ENCODE data around the gene VARS2.
"Not testable (repeated sequence)": the region's sequence is repeated elsewhere in the genome, so short reads cannot be mapped to it uniquely, and the experiment has no call there.

VARS2 gene

DNA sequence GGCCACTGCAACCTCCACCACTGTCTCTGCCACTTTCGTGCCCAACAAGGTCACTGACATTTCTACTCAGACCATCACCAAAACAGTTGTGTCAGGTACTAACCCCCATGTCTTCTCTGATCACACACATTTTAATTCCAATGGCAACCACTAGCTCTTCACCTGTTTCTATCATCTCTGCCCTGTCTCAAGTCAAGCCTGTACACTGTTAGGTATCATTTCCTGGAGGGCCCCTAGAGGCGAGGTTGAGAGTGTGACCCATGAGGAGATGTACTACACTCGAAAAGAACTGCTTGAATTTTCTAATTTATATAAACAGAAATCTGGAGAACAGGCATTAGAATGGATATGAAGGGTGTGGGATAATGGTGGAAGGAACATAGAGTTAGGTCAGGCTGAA lies 52.1 kb downstream of the VARS2 start:
- no peaks in the 10 kb centered on the region for H3K36me3 ChIP-seq (ENCODE audit: insufficient read depth, low read length)
- H3K4me1 ChIP-seq (ENCODE audit: insufficient read depth, low read length), result peaks cover 5% of the 10 kb centered on the region; the same call in 1 of the 2 replicates
- no peaks in the 10 kb centered on the region for H3K9me3 ChIP-seq (ENCODE audit: control insufficient read depth, insufficient read depth, low read length)
- H3K9ac ChIP-seq (ENCODE audit: low read depth, low read length), result no peak overlapping the region

DNA sequence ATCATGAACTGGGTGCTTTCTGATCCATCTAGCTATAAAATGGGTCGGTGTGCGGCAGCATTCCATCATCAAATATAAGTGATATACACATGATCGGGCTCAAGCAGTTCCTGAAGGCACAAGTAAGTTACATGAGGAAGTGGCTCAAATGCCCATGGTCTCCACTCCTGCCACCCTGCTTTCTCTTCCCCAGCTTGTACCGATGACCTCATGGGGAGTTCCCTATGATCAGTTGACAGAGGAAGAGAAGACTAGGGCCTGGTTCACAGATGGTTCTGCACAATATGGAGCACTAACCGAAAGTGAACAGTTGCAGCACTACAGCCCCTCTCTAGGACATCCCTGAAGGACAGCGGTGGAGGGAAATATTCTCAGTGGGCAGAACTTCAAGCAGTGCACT lies 55.1 kb downstream of the VARS2 start:
- not testable (repeated sequence) for H3K9ac ChIP-seq (ENCODE audit: low read depth, low read length); H3K9me3 ChIP-seq (ENCODE audit: control insufficient read depth, insufficient read depth, low read length); H3K4me1 ChIP-seq (ENCODE audit: insufficient read depth, low read length)

DNA sequence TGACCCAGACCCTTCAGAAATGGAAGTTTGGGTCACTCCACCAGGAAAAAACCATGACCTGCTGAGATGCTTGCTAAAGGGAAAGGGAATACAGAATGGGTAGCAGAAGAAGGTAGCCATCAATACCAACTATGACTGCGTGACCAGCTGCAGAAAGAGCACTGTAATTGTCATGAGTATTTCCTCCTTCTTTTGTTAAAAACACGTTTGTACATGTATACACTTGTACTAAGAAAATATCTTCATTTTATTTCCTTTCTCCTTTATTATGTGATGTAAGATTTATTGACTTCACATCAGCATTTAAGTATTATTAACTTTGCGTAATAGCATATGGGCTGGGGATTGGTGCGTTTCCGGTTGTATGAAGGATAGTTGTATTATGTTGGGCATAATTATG lies 56.9 kb downstream of the VARS2 start:
- Histone ChIP-seq H3K4me1 (ENCODE audit: insufficient read depth, low read length) (peaks cover 8% of the 10 kb centered on the region; the same call in 1 of the 2 replicates), H3K9ac (ENCODE audit: low read depth, low read length) (no peak overlapping the region), H3K36me3 (ENCODE audit: insufficient read depth, low read length) (no peaks in the 10 kb centered on the region; the same call in 1 of the 2 replicates), H3K9me3 (ENCODE audit: control insufficient read depth, insufficient read depth, low read length) (no peaks in the 10 kb centered on the region)

More for the DNA sequence above, 55.1 kb downstream of the VARS2 start:
- H3K36me3 ChIP-seq (ENCODE audit: insufficient read depth, low read length), result not testable (repeated sequence)

DNA sequence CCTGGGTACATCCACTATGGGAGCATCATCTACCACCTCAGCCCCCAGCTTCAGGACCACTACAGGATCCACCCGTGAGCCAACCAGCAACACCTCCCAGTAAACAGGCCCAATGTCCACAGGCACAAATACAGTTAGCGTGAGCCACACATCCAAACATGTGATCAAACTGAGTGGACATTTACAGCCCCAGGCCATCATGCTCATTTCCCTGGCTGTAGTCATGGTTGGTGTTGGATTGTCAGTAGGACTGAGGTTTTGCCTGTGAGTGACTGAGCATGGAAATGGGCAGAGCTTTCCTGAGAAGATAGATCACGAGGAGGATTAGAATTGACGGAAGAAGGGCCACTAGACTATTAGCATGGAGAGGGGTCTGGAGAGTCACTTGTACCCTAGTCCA lies 58.8 kb downstream of the VARS2 start:
- Histone ChIP-seq H3K9ac (ENCODE audit: low read depth, low read length) (no peak overlapping the region), H3K9me3 (ENCODE audit: control insufficient read depth, insufficient read depth, low read length) (no peaks in the 10 kb centered on the region), H3K36me3 (ENCODE audit: insufficient read depth, low read length) (no peaks in the 10 kb centered on the region; the same call in 1 of the 2 replicates), H3K4me1 (ENCODE audit: insufficient read depth, low read length) (peaks cover 11% of the 10 kb centered on the region; the same call in 1 of the 2 replicates)

DNA sequence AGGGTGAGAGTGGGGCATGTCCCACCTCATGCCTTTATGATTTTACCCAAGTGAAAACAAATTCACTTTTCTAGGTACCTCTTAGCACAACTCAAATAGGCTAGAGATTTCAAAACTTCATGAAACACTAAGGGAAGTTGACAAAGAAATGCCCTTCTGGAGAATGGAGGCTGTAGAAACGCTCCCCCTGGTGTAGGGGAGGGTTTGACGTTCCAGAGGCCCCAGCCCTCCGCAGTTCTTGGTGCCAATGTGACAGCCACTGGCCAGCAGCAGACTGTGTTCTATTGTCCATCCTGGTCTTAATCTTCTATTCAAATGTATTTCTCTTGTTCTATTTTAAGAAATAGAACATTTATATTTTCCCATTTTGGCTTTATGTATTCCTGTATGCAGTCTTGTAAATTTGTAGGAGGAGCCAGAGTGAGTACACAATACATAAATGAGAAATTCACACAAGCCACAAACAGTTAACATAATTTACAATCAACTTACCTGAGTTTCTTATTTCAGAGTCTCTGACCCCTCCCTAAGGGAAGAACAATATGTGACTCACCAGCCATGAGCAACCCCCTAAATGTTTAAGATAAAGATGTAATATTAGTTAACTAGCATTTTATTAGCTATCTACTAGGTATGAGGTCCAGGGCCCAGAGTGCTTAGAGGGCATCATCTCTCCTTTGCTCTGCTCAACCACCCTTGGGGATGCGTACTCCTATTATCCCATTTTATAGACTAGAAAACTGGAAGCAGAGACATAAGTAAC lies 60.6 kb downstream of the VARS2 start:
- H3K4me1 ChIP-seq (ENCODE audit: insufficient read depth, low read length), result peaks cover 11% of the 10 kb centered on the region; the same call in 1 of the 2 replicates
- H3K9ac ChIP-seq (ENCODE audit: low read depth, low read length), result no peak overlapping the region
- H3K36me3 ChIP-seq (ENCODE audit: insufficient read depth, low read length), result no peaks in the 10 kb centered on the region; the same call in 1 of the 2 replicates
- H3K9me3 ChIP-seq (ENCODE audit: control insufficient read depth, insufficient read depth, low read length), result no peaks in the 10 kb centered on the region

All from ES-I3 (cell line).